ENCODE measurements around the gene ADGRA1. TPM values are rescaled to one million over a fixed set of nuclear protein-coding genes. Genes with fewer than 3 reads are reported as not detected.
"Not testable (repeated sequence)": the region's sequence is repeated elsewhere in the genome, so short reads cannot be mapped to it uniquely, and the experiment has no call there.

Gene ADGRA1
- total RNA-seq, 4 donors from 2014 or later, result not detected

- H3K9me3 ChIP-seq, result no peaks in the 10 kb centered on the region
- DNase-seq (no peak), ATAC-seq (no peak)
- in situ Hi-C loops (cut with MboI; ENCODE audit: low sequenced_read_pairs in 4 of 4), result no loop called here
- no peaks in the 10 kb centered on the region for H3K27me3 ChIP-seq
- no peak overlapping the region for H3K27ac ChIP-seq
- H3K4me3 ChIP-seq, result no peak overlapping the region
- no peaks in the 10 kb centered on the region for H3K4me1 ChIP-seq
- no peaks in the 10 kb centered on the region for H3K36me3 ChIP-seq
- no peak for TF ChIP-seq POLR2A (IDR thresholded peaks at IDR 0.05)
- intact Hi-C loops (cut with DNase I; ENCODE audit: low total_unique reads), result no loop called here
These were observed 46.8 kb downstream of the ADGRA1 start for GRCh38 chr10:133134411-133135115.

- Histone ChIP-seq H3K36me3 (no peaks in the 10 kb centered on the region), H3K9me3 (no peaks in the 10 kb centered on the region), H3K4me1 (no peaks in the 10 kb centered on the region), H3K27ac (no peak overlapping the region), H3K27me3 (no peaks in the 10 kb centered on the region), H3K4me3 (no peak overlapping the region)
- ATAC-seq (no peak), DNase-seq (no peak)
- in situ Hi-C loops (cut with MboI; ENCODE audit: low sequenced_read_pairs in 4 of 4), result no loop called here
- TF ChIP-seq POLR2A (IDR thresholded peaks at IDR 0.05) (no peak), CTCF (IDR thresholded peaks at IDR 0.05 in 4 of 5, conservative IDR thresholded peaks at IDR 0.05 in 1 of 5) (no peak)
- intact Hi-C loops (cut with DNase I; ENCODE audit: low total_unique reads), result no loop called here
These were observed 47.4 kb downstream of the ADGRA1 start for GRCh38 chr10:133135116-133135465.

- H3K27ac ChIP-seq; H3K4me1 ChIP-seq; H3K4me3 ChIP-seq; intact Hi-C loops (cut with DNase I; ENCODE audit: low total_unique reads); in situ Hi-C loops (cut with MboI; ENCODE audit: low sequenced_read_pairs in 4 of 4); ATAC-seq; DNase-seq; H3K9me3 ChIP-seq; H3K36me3 ChIP-seq: not testable (repeated sequence)
- H3K27me3 ChIP-seq, result peaks cover 0 to 13% (median 9%) of the 10 kb centered on the region in 3 donors
These were observed 49.9 kb downstream of the ADGRA1 start for GRCh38 chr10:133137486-133138145.

GRCh38 chr10:133139551-133140065, 51.9 kb downstream of the ADGRA1 start:
- TF ChIP-seq POLR2A (IDR thresholded peaks at IDR 0.05) (no peak), CTCF (IDR thresholded peaks at IDR 0.05 in 4 of 5, conservative IDR thresholded peaks at IDR 0.05 in 1 of 5) (no peak)
- Histone ChIP-seq H3K36me3 (no peaks in the 10 kb centered on the region), H3K4me1 (no peaks in the 10 kb centered on the region), H3K27ac (no peak overlapping the region), H3K4me3 (no peak overlapping the region), H3K27me3 (peaks cover 0 to 15% (median 9%) of the 10 kb centered on the region in 3 donors), H3K9me3 (no peaks in the 10 kb centered on the region)
- ATAC-seq (no peak), DNase-seq (no peak)
- intact Hi-C loops (cut with DNase I; ENCODE audit: low total_unique reads), result no loop called here
- in situ Hi-C loops (cut with MboI; ENCODE audit: low sequenced_read_pairs in 4 of 4), result no loop called here

GRCh38 chr10:133140417-133141143, 52.9 kb downstream of the ADGRA1 start:
- DNase-seq, result no peak
- ATAC-seq, result no peak
- no peaks in the 10 kb centered on the region for H3K36me3 ChIP-seq
- H3K27ac ChIP-seq, result no peak overlapping the region
- H3K27me3 ChIP-seq, result peaks cover 0 to 22% (median 9%) of the 10 kb centered on the region in 3 donors
- no peaks in the 10 kb centered on the region for H3K4me1 ChIP-seq
- H3K9me3 ChIP-seq, result no peaks in the 10 kb centered on the region
- H3K4me3 ChIP-seq, result no peak overlapping the region
- in situ Hi-C loops (cut with MboI; ENCODE audit: low sequenced_read_pairs in 4 of 4), result no loop called here
- intact Hi-C loops (cut with DNase I; ENCODE audit: low total_unique reads), result no loop called here
- TF ChIP-seq CTCF (IDR thresholded peaks at IDR 0.05 in 4 of 5, conservative IDR thresholded peaks at IDR 0.05 in 1 of 5), result no peak
- TF ChIP-seq POLR2A (IDR thresholded peaks at IDR 0.05), result no peak

All from gastrocnemius medialis (tissue), 4 donors.